HUES48 (cell line): ENCODE results near the gene VPS11.

Experiments used
- H3K27ac ChIP-seq: one replicate; pipeline ENCODE4 v1.7.0; 2013; ENCODE audit warnings: low read depth, low read length, inconsistent platforms
- H3K27me3 ChIP-seq: 2 replicates; pipeline ENCODE4 v1.6.1; 2013; ENCODE audit warnings: mild to moderate bottlenecking, low read length; ENCODE audit not compliant: control insufficient read depth, insufficient read depth
- H3K36me3 ChIP-seq: 2 replicates; pipeline ENCODE4 v1.6.1; 2013; ENCODE audit warnings: low read length; ENCODE audit not compliant: control insufficient read depth, insufficient read depth
- H3K4me1 ChIP-seq: 2 replicates; pipeline ENCODE4 v1.6.1; 2013; ENCODE audit warnings: mild to moderate bottlenecking, low read length; ENCODE audit not compliant: control insufficient read depth, insufficient read depth
- H3K4me3 ChIP-seq: 2 replicates; pipeline ENCODE4 v1.5.1; 2013; ENCODE audit warnings: mild to moderate bottlenecking, low read depth, low read length
- H3K9ac ChIP-seq: 2 replicates; pipeline ENCODE4 v1.6.1; 2013; ENCODE audit warnings: mild to moderate bottlenecking, low read depth, low read length, moderate library complexity
- H3K9me3 ChIP-seq: 2 replicates; pipeline ENCODE4 v1.6.1; 2013; ENCODE audit warnings: low read length; ENCODE audit not compliant: control insufficient read depth, insufficient read depth

Gene VPS11

DNA sequence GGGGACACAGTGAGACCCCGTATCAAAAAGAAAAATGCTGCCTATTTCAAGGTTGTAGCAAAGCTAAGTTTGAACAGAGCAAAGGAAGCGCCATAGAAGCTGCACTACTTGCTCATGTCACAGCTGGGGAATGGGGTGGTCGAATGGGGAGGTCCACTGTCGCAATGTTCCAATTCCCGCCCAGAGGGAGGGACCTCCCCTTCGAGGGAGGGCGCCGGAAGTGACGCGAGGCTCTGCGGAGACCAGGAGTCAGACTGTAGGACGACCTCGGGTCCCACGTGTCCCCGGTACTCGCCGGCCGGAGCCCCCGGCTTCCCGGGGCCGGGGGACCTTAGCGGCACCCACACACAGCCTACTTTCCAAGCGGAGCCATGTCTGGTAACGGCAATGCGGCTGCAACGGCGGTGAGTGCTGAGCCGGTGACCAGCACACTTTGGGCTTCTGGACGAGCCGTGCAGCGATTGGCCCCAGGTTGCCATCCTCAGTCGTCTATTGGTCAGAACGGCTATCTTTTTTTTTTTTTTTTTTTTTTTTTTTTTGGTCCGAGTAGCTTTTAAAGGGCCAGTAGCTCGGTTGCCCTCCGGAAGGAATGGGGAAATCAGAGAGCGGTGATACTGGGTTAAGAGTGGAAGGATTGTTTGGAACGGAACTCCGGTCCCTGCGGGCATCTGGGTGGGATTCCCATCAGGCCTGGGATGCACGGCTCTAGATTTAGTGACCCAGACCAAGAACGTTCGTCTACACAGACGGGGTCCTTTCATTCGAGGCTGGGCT, 17.2 kb downstream of the VPS11 start, which contains the start of gene HMBS:
Gene HMBS (plus strand): TSS at position 219 of the 774 bp plus-strand sequence. CDS start 153 bp downstream, at position 372.
- no peaks in the 10 kb centered on the region for H3K27me3 ChIP-seq
- H3K9ac ChIP-seq: peak within 1 kb of the TSS; percentile 96
- peak within 1 kb of the TSS; percentile 93 for H3K4me3 ChIP-seq
- peaks cover 7% of the 10 kb centered on the region; the same call in 1 of the 2 replicates for H3K4me1 ChIP-seq
- H3K27ac ChIP-seq: peak within 1 kb of the TSS; percentile 98
- H3K36me3 ChIP-seq: peaks cover 31% of the 10 kb centered on the region
- H3K9me3 ChIP-seq: no peaks in the 10 kb centered on the region

DNA sequence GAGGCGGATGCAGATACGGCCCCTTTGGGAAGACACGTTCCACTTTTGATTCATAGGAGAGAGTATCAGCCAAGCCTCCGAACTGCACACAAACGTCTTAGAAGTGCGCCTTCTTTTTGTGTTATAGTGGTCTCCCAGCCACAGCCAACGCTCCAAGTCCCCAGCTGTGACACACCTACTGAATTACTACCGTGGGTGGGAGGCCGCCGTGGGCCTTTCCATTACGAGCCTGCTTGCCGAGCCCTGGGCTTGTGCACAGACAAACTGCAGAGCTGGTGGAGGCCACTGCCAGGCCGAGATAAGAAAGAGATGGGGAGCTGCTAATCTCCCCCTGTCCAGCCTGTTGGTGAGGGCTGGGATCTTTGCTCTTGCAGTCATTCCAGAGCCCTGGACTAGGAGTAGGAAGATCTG, 17.8 kb downstream of the VPS11 start:
- H3K27me3 ChIP-seq: no peaks in the 10 kb centered on the region
- H3K4me3 ChIP-seq: peak overlapping the region; percentile 93
- H3K9ac ChIP-seq: peak overlapping the region; percentile 96
- H3K36me3 ChIP-seq: peaks cover 36% of the 10 kb centered on the region
- peaks cover 7% of the 10 kb centered on the region; the same call in 1 of the 2 replicates for H3K4me1 ChIP-seq
- no peaks in the 10 kb centered on the region for H3K9me3 ChIP-seq
- H3K27ac ChIP-seq: peak overlapping the region; percentile 98

DNA sequence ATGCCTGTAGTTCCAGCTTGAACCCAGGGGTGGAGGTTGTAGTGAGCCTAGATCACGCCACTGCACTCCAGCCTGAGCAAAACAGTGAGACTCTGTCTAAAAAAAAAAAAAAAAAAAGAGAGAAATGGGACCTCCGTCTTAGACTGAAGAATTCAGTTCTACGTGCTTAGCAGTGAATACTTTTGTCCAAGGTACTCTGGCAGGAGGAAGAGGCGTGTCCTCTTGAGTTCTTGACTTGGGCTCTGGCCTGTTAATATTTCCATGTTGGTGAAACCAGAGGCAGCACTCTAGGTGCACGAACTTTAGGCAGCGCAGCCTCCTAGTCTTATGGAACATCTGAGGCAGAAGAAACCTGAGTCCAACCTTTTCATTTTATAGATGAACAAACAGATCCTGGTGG, 19.5 kb downstream of the VPS11 start:
- H3K9ac ChIP-seq: no peak overlapping the region
- H3K36me3 ChIP-seq: peaks cover 33% of the 10 kb centered on the region
- H3K4me3 ChIP-seq: no peak overlapping the region
- no peaks in the 10 kb centered on the region for H3K27me3 ChIP-seq
- H3K9me3 ChIP-seq: no peaks in the 10 kb centered on the region
- peaks cover 7% of the 10 kb centered on the region; the same call in 1 of the 2 replicates for H3K4me1 ChIP-seq
- H3K27ac ChIP-seq: no peak overlapping the region

DNA sequence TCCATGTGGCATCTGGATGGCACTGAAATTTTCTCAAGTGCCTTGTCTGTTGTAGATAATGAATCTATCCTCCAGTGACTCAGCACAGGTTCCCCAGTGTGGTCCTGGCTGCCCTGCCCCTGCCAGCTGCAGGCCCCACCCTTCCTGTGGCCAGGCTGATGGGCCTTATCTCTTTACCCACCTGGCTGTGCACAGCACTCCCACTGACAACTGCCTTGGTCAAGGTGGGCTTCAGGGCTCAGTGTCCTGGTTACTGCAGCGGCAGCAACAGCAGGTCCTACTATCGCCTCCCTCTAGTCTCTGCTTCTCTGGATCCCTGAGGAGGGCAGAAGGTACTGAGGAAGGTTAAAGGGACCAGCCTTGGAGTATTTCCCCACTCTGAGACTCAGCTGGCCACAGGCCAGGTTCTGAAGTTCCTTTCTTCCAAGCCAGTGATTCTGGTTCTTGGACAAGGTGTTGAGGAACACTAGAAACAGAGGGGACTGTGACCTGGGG, 20.2 kb downstream of the VPS11 start:
- Histone ChIP-seq H3K4me3 (no peak overlapping the region), H3K27ac (no peak overlapping the region), H3K9me3 (no peaks in the 10 kb centered on the region), H3K4me1 (peaks cover 10% of the 10 kb centered on the region), H3K9ac (no peak overlapping the region), H3K36me3 (peaks cover 35% of the 10 kb centered on the region), H3K27me3 (no peaks in the 10 kb centered on the region)

DNA sequence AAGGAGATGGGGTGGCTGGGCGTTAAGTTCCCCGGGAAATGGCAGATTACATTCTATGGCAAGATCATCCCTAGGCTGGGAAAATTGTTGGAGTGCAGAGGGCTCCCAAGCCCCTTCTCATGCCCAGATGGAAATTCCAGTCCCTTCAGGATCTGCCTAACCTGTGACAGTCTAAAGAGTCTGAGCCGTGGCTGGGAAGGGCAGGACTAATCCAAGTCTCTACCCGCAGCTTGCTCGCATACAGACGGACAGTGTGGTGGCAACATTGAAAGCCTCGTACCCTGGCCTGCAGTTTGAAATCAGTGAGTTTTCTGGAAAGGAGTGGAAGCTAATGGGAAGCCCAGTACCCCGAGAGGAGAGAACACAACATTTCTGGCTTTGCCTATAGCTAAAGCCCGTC, 20.8 kb downstream of the VPS11 start:
- H3K27ac ChIP-seq: no peak overlapping the region
- no peak overlapping the region for H3K4me3 ChIP-seq
- peaks cover 41% of the 10 kb centered on the region for H3K36me3 ChIP-seq
- no peaks in the 10 kb centered on the region for H3K27me3 ChIP-seq
- H3K9ac ChIP-seq: no peak overlapping the region
- H3K4me1 ChIP-seq: peaks cover 16% of the 10 kb centered on the region
- H3K9me3 ChIP-seq: no peaks in the 10 kb centered on the region

DNA sequence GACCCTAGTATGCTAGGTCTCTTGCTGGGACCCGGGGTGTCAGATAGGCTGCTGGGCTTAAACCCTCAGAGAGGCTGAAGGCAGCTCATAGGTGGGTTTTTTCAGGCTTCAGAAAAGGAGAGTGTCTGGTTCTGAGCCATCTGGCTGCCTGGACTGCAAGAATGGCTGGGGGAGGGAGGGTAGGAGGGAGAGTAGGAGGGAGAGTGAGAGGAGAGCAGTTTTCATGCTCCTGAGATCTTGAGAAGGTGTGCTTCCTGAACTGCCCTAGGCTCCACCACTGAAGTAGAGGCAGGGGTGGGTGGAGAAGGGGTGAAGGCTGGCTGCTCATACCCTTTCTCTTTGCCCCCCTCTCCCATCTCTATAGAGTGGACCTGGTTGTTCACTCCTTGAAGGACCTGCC, 21.7 kb downstream of the VPS11 start:
- H3K9me3 ChIP-seq: no peaks in the 10 kb centered on the region
- no peak overlapping the region for H3K27ac ChIP-seq
- H3K36me3 ChIP-seq: peaks cover 48% of the 10 kb centered on the region
- H3K4me1 ChIP-seq: peaks cover 16% of the 10 kb centered on the region
- H3K27me3 ChIP-seq: no peaks in the 10 kb centered on the region
- no peak overlapping the region for H3K9ac ChIP-seq
- H3K4me3 ChIP-seq: no peak overlapping the region

- Histone ChIP-seq H3K4me3 (no peak overlapping the region), H3K36me3 (peaks cover 50% of the 10 kb centered on the region), H3K9me3 (no peaks in the 10 kb centered on the region), H3K9ac (no peak overlapping the region), H3K27ac (no peak overlapping the region), H3K27me3 (no peaks in the 10 kb centered on the region), H3K4me1 (peaks cover 10% of the 10 kb centered on the region; the same call in 1 of the 2 replicates)
Observed at GRCh38 chr11:119091178-119091577, 23.6 kb downstream of the VPS11 start.

DNA sequence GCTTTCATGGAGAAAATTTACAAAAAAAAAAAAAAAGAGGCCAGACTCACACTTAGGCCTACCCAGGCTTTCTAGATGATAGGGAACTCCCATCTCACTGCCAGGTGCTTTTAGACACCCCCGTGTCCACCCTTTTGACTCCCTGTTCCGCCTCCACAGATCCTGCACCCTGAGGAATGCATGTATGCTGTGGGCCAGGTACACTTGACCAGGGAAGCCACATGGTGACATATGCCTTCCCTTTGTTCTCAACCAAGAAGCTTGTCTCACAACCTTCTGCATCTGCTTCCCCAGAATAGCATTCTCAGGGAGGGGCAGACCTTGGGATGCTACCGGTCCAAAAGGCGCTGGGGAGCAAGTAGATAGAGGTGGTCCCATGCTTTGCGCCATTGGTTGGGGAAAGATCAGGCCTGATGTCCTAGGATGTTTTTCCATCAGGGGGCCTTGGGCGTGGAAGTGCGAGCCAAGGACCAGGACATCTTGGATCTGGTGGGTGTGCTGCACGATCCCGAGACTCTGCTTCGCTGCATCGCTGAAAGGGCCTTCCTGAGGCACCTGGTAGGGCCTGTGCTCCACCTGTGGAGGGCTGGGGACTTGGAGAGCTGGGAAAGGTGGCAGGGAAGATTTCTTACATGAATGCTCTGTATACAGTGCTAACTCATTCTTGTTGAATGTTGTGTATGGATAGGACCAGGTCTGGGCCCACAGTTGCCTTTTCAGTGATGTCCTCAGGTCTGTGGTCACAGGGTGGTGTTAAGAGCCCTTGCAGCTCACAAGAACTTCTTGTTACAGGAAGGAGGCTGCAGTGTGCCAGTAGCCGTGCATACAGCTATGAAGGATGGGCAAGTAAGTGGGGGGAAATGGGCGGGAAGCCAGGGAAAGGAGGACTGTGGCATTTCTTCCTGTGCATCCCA, 24.6 kb downstream of the VPS11 start:
- H3K4me3 ChIP-seq: peak overlapping the region; percentile 96
- H3K27me3 ChIP-seq: no peaks in the 10 kb centered on the region
- no peaks in the 10 kb centered on the region for H3K9me3 ChIP-seq
- peaks cover 10% of the 10 kb centered on the region; the same call in 1 of the 2 replicates for H3K4me1 ChIP-seq
- peaks cover 60% of the 10 kb centered on the region for H3K36me3 ChIP-seq
- H3K9ac ChIP-seq: no peak overlapping the region
- peak overlapping the region; percentile 11 for H3K27ac ChIP-seq

- Histone ChIP-seq H3K36me3 (peaks cover 70% of the 10 kb centered on the region), H3K27ac (peak overlapping the region; percentile 89)
Observed at GRCh38 chr11:119092880-119093842, 25.5 kb downstream of the VPS11 start.

More at GRCh38 chr11:119092880-119093842, 25.5 kb downstream of the VPS11 start:
- Histone ChIP-seq H3K27me3 (no peaks in the 10 kb centered on the region), H3K4me3 (peak overlapping the region; percentile 96), H3K4me1 (peaks cover 10% of the 10 kb centered on the region; the same call in 1 of the 2 replicates), H3K9ac (peak overlapping the region; percentile 94), H3K9me3 (no peaks in the 10 kb centered on the region)
